H9 (cell line): ENCODE results near the gene GRIA2. TPM values are rescaled to one million over a fixed set of nuclear protein-coding genes. Genes with fewer than 3 reads are reported as not detected.

Experiments
- DNase-seq: peaks from one replicate; pipeline ENCODE4 v3.0.0-alpha.2; 2017
- H2AFZ ChIP-seq: one replicate; pipeline ENCODE4 v1.6.1; 2013; ENCODE audit warnings: mild to moderate bottlenecking, low read length, control low read depth, moderate library complexity
- H2AK5ac ChIP-seq: 2 replicates; pipeline ENCODE4 v1.6.1; 2013; ENCODE audit warnings: low read length, control low read depth, mixed read lengths; ENCODE audit not compliant: insufficient read length
- H2BK120ac ChIP-seq: one replicate; pipeline ENCODE4 v1.6.1; 2013; ENCODE audit warnings: low read depth, mild to moderate bottlenecking, low read length, control low read depth, inconsistent platforms; ENCODE audit not compliant: poor library complexity, severe bottlenecking
- H2BK12ac ChIP-seq: 2 replicates; pipeline ENCODE4 v1.6.1; 2013; ENCODE audit warnings: low read length, control low read depth, mixed read lengths, low read depth; ENCODE audit not compliant: insufficient read length
- H2BK15ac ChIP-seq: 2 replicates; pipeline ENCODE4 v1.6.1; 2013; ENCODE audit warnings: low read depth, low read length, control low read depth
- H2BK20ac ChIP-seq: one replicate; pipeline ENCODE4 v1.6.1; 2013; ENCODE audit warnings: low read depth, mild to moderate bottlenecking, low read length, control low read depth, inconsistent platforms; ENCODE audit not compliant: poor library complexity, severe bottlenecking
- H2BK5ac ChIP-seq: 2 replicates; pipeline ENCODE4 v1.6.1; 2013; ENCODE audit warnings: low read length, control low read depth, mixed read lengths; ENCODE audit not compliant: insufficient read length
- H3K14ac ChIP-seq: 2 replicates; pipeline ENCODE4 v1.6.1; 2013; ENCODE audit warnings: low read length, control low read depth; ENCODE audit not compliant: insufficient read depth
- H3K18ac ChIP-seq: 2 replicates; pipeline ENCODE4 v1.6.1; 2013; ENCODE audit warnings: low read depth, mild to moderate bottlenecking, mixed read lengths, low read length, control low read depth; ENCODE audit not compliant: insufficient read length
- H3K23ac ChIP-seq: 2 replicates; pipeline ENCODE4 v1.6.1; 2013; ENCODE audit warnings: low read length, control low read depth, mixed read lengths, low read depth; ENCODE audit not compliant: insufficient read length
- H3K23me2 ChIP-seq: 2 replicates; pipeline ENCODE4 v1.6.1; 2013; ENCODE audit warnings: low read depth, mild to moderate bottlenecking, mixed read lengths, low read length, control low read depth; ENCODE audit not compliant: insufficient read length, poor library complexity, severe bottlenecking
- H3K27ac ChIP-seq: 2 replicates; pipeline ENCODE4 v1.5.1; 2013; ENCODE audit warnings: low read length, control low read depth, mixed read lengths, low read depth; ENCODE audit not compliant: insufficient read length
- H3K27me3 ChIP-seq: 2 replicates; pipeline ENCODE4 v1.6.1; 2013; ENCODE audit warnings: low read length, control low read depth, inconsistent platforms; ENCODE audit not compliant: insufficient read depth
- H3K4ac ChIP-seq: 2 replicates; pipeline ENCODE4 v1.6.1; 2013; ENCODE audit warnings: low read depth, mild to moderate bottlenecking, control low read depth, inconsistent platforms, low read length, moderate library complexity
- H3K4me1 ChIP-seq: 2 replicates; pipeline ENCODE4 v1.6.1; 2013; ENCODE audit warnings: low read length, control low read depth, inconsistent platforms; ENCODE audit not compliant: insufficient read depth
- H3K4me2 ChIP-seq: 2 replicates; pipeline ENCODE4 v1.6.1; 2013; ENCODE audit warnings: low read length, control low read depth, mixed read lengths; ENCODE audit not compliant: insufficient read length, insufficient read depth
- H3K56ac ChIP-seq: 2 replicates; pipeline ENCODE4 v1.6.1; 2013; ENCODE audit warnings: low read depth, mild to moderate bottlenecking, mixed read lengths, low read length, control low read depth; ENCODE audit not compliant: insufficient read length
- H3K79me1 ChIP-seq: 2 replicates; pipeline ENCODE4 v1.6.1; 2013; ENCODE audit warnings: low read depth, mild to moderate bottlenecking, moderate library complexity, low read length, control low read depth, inconsistent platforms; ENCODE audit not compliant: insufficient read depth, poor library complexity, severe bottlenecking
- H3K79me2 ChIP-seq: 2 replicates; pipeline ENCODE4 v1.6.1; 2013; ENCODE audit warnings: low read length, control low read depth, inconsistent platforms; ENCODE audit not compliant: insufficient read depth
- H3K9ac ChIP-seq: 2 replicates; pipeline ENCODE4 v1.6.1; 2013; ENCODE audit warnings: low read length, control low read depth, mixed read lengths; ENCODE audit not compliant: insufficient read length; ENCODE audit errors: extremely low read depth
- H3K9me3 ChIP-seq: one replicate; pipeline ENCODE4 v1.6.1; 2013; ENCODE audit warnings: low read depth, low read length, inconsistent platforms; ENCODE audit not compliant: control insufficient read depth
- H3T11ph ChIP-seq: one replicate; pipeline ENCODE4 v1.6.1; 2013; ENCODE audit warnings: mild to moderate bottlenecking, low read length, control low read depth, inconsistent platforms
- H4K20me1 ChIP-seq: one replicate; pipeline ENCODE4 v1.6.1; 2013; ENCODE audit not compliant: control insufficient read depth, insufficient read length, insufficient read depth
- H4K5ac ChIP-seq: 2 replicates; pipeline ENCODE4 v1.6.1; 2013; ENCODE audit warnings: low read depth, mild to moderate bottlenecking, mixed read lengths, low read length, control low read depth; ENCODE audit not compliant: insufficient read length
- H4K8ac ChIP-seq: replicated peaks from 2 replicates; pipeline ENCODE4 v1.6.1; 2013; ENCODE audit warnings: low read length, control low read depth, mixed read lengths, low read depth; ENCODE audit not compliant: insufficient read length
- H4K91ac ChIP-seq: 2 replicates; pipeline ENCODE4 v1.6.1; 2013; ENCODE audit warnings: low read depth, mild to moderate bottlenecking, moderate library complexity, mixed read lengths, low read length, control low read depth; ENCODE audit not compliant: insufficient read length
- H3K27ac Mint-ChIP-seq, 3 experiments: 2 replicates in 2 of 3; 3 replicates in 1 of 3; pipeline ENCODE4 v1.8.0; 2020 to 2021; ENCODE audit warnings: mixed read lengths in 3 of 3, mild to moderate bottlenecking in 1 of 3, moderate library complexity in 1 of 3
- H3K27me3 Mint-ChIP-seq: 2 replicates; pipeline ENCODE4 v1.8.0; 2021; ENCODE audit warnings: low read depth, mild to moderate bottlenecking, moderate library complexity, mixed read lengths
- H3K36me3 Mint-ChIP-seq, 3 experiments: 2 replicates in 2 of 3; 3 replicates in 1 of 3; pipeline ENCODE4 v1.8.0; 2020 to 2021; ENCODE audit warnings: low read depth in 3 of 3, mixed read lengths in 3 of 3; ENCODE audit not compliant: insufficient read depth in 1 of 3
- H3K4me1 Mint-ChIP-seq, 2 experiments: 2 replicates each; pipeline ENCODE4 v1.8.0; 2020; ENCODE audit warnings: mixed read lengths in 2 of 2
- H3K4me3 Mint-ChIP-seq, 2 experiments: 2 replicates in 1 of 2; 3 replicates in 1 of 2; pipeline ENCODE4 v1.8.0; 2020 to 2021; ENCODE audit warnings: mild to moderate bottlenecking in 2 of 2, mixed read lengths in 2 of 2, moderate library complexity in 1 of 2
- H3K9me3 Mint-ChIP-seq, 2 experiments: 2 replicates in 1 of 2; 3 replicates in 1 of 2; pipeline ENCODE4 v1.8.0; 2020; ENCODE audit warnings: mild to moderate bottlenecking in 2 of 2, mixed read lengths in 2 of 2, moderate library complexity in 1 of 2
- WGBS: extraction: QIAGEN DNeasy Blood & Tissue Kit; methylation state at CpG from one replicate; pipeline ENCODE4 v1.1.7; 2013; ENCODE audit warnings: missing lambda C conversion rate, low lambda C conversion rate, mixed read lengths; ENCODE audit not compliant: insufficient read length; ENCODE audit errors: extremely low coverage; 5-methylcytosine and 5-hydroxymethylcytosine counted together
- total RNA-seq: library from RNA; stranded (reverse); gene quantifications from 2 replicates; pipeline ENCODE4 v1.2.1, GENCODE V29; 2021
- TF ChIP-seq, protein P1 (sequence below): fragments of 200-600 bp; sonication (generic); conservative IDR thresholded peaks from 3 replicates; pipeline ENCODE4 v1.8.0; 2021; ENCODE audit warnings: antibody characterized with exemption, mild to moderate bottlenecking

Gene GRIA2
- total RNA-seq, 1 experiment from 2014 or later, result not detected

- DNase-seq, result peak; percentile 71
- Histone ChIP-seq H3K9me3 (no peaks in the 10 kb centered on the region), H2BK120ac (no peak overlapping the region), H2BK12ac (no peak overlapping the region), H3K23ac (no peak overlapping the region), H3K56ac (no peak overlapping the region), H2AFZ (peak overlapping the region; percentile 60), H3K14ac (peak overlapping the region; percentile 4; the same call in 1 of the 2 replicates), H3K4me1 (no peaks in the 10 kb centered on the region; the same call in 1 of the 2 replicates), H4K20me1 (no peaks in the 10 kb centered on the region), H3K79me2 (no peaks in the 10 kb centered on the region), H2BK5ac (no peak overlapping the region), H3K18ac (peak overlapping the region; percentile 44), H3K79me1 (no peaks in the 10 kb centered on the region), H2AK5ac (no peak overlapping the region), H3T11ph (no peak overlapping the region), H2BK15ac (no peak overlapping the region), H4K91ac (no peak overlapping the region), H3K4ac (no peak overlapping the region), H3K9ac (peak overlapping the region; percentile 65), H3K4me2 (peak overlapping the region; percentile 99), H4K8ac (no peak overlapping the region), H4K5ac (no peak overlapping the region), H3K23me2 (peaks cover 16% of the 10 kb centered on the region), H3K27me3 (peaks cover 24% of the 10 kb centered on the region), H2BK20ac (no peak overlapping the region), H3K27ac (no peak overlapping the region)
- Mint-ChIP-seq H3K36me3 (peaks cover 0 to 1% (median 0%) of the 10 kb centered on the region in 3 experiments; a peak in 2 of 7 replicates), H3K27me3 (peaks cover 69% of the 10 kb centered on the region), H3K27ac (no peak overlapping the region), H3K4me3 (peak overlapping the region; percentile 70 to 88), H3K9me3 (no peaks in the 10 kb centered on the region; a peak in 1 of 5 replicates), H3K4me1 (peaks cover 13 to 24% of the 10 kb centered on the region in 2 experiments)
- TF ChIP-seq, protein P1, sequence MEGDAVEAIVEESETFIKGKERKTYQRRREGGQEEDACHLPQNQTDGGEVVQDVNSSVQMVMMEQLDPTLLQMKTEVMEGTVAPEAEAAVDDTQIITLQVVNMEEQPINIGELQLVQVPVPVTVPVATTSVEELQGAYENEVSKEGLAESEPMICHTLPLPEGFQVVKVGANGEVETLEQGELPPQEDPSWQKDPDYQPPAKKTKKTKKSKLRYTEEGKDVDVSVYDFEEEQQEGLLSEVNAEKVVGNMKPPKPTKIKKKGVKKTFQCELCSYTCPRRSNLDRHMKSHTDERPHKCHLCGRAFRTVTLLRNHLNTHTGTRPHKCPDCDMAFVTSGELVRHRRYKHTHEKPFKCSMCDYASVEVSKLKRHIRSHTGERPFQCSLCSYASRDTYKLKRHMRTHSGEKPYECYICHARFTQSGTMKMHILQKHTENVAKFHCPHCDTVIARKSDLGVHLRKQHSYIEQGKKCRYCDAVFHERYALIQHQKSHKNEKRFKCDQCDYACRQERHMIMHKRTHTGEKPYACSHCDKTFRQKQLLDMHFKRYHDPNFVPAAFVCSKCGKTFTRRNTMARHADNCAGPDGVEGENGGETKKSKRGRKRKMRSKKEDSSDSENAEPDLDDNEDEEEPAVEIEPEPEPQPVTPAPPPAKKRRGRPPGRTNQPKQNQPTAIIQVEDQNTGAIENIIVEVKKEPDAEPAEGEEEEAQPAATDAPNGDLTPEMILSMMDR, result peak; percentile 50; the same call in 2 of the 3 replicates
- no CpG with 5 or more reads among the region's 59 CpGs for WGBS
Measured at GRCh38 chr4:157221895-157222770, 1.6 kb downstream of the GRIA2 start.
